ACC112 (cell line): ENCODE data around the gene MPST.

Experiments used
- H2AFZ ChIP-seq: fragments of 200-600 bp; sonication (generic); one replicate; pipeline ENCODE4 v1.6.0; 2017; ENCODE audit warnings: antibody characterized with exemption, low read length; ENCODE audit not compliant: unreplicated experiment
- H3K27ac ChIP-seq: fragments of 200-600 bp; sonication (generic); 2 replicates; pipeline ENCODE4 v1.5.1; 2014; ENCODE audit warnings: low read depth, mild to moderate bottlenecking, antibody characterized with exemption, low read length, moderate library complexity
- H3K27me3 ChIP-seq: fragments of 200-600 bp; sonication (generic); 2 replicates; pipeline ENCODE4 v1.6.1; 2014; ENCODE audit warnings: mild to moderate bottlenecking, antibody characterized with exemption, low read length, moderate library complexity, mixed read lengths; ENCODE audit not compliant: insufficient read depth
- H3K36me3 ChIP-seq: fragments of 200-600 bp; sonication (generic); 2 replicates; pipeline ENCODE4 v1.6.1; 2016; ENCODE audit warnings: mild to moderate bottlenecking, antibody characterized with exemption, low read length, moderate library complexity, mixed read lengths; ENCODE audit not compliant: insufficient read depth
- H3K4me1 ChIP-seq: fragments of 200-600 bp; sonication (generic); one replicate; pipeline ENCODE4 v1.6.1; 2016; ENCODE audit warnings: low read length, mixed read lengths; ENCODE audit not compliant: insufficient read depth, unreplicated experiment, control insufficient read depth
- H3K4me3 ChIP-seq: fragments of 200-600 bp; sonication (generic); 2 replicates; pipeline ENCODE4 v1.5.1; 2014; ENCODE audit warnings: mild to moderate bottlenecking, low read depth, low read length
- H3K79me2 ChIP-seq: fragments of 200-600 bp; sonication (generic); one replicate; pipeline ENCODE4 v1.6.0; 2016; ENCODE audit warnings: low read length; ENCODE audit not compliant: control insufficient read depth, unreplicated experiment, insufficient read depth

MPST gene

GRCh38 chr22:37015587-37015878 is 4.0 kb upstream of the MPST start:
- H3K27ac ChIP-seq = no peak overlapping the region
- H3K36me3 ChIP-seq = no peaks in the 10 kb centered on the region
- H3K4me1 ChIP-seq = no peaks in the 10 kb centered on the region
- H3K79me2 ChIP-seq = peaks cover 6% of the 10 kb centered on the region
- no peak overlapping the region for H3K4me3 ChIP-seq
- H2AFZ ChIP-seq = no peak overlapping the region
- H3K27me3 ChIP-seq = no peaks in the 10 kb centered on the region

DNA sequence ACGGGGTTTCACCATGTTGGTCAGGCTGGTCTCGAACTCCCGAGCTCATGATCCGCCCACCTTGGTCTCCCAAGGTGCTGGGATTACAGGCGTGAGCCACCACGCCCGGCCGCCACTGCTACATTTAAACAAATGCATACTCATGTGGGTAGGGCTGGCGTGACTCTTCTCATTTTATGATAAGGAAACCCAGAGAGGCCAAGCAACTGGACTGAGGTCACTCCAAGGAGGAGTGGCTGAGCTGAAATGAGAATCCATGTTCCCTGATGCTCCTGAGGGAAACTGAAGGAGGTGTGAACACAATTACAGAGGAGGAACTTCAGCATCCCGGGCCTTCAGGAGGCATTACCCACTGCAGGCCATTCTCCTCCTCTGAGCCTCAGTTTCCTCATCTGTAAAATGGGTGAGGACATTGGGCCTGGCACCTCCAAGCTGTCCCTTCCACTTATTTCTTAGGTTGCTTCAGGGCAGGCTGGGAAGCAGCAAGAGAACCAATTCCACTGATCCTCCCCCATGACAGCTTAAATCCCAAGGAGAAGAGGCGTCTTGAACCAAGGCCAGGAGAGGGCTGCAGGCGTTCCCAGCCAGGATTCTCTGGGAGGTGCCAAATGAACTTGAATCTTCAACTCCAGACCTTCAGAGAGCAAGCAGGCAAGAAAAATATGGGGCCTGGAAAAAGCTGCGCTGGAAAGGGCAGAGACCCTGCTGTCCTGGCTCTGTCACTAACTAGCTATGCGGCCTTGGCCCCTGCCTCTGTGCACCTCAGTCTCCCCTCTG is 3.2 kb upstream of the MPST start:
- H3K4me1 ChIP-seq = no peaks in the 10 kb centered on the region
- H3K79me2 ChIP-seq = peaks cover 6% of the 10 kb centered on the region
- H3K36me3 ChIP-seq = no peaks in the 10 kb centered on the region
- H3K4me3 ChIP-seq = no peak overlapping the region
- H3K27me3 ChIP-seq = no peaks in the 10 kb centered on the region
- no peak overlapping the region for H2AFZ ChIP-seq
- no peak overlapping the region for H3K27ac ChIP-seq

- Histone ChIP-seq H2AFZ (no peak overlapping the region), H3K79me2 (peaks cover 6% of the 10 kb centered on the region), H3K36me3 (no peaks in the 10 kb centered on the region), H3K4me1 (no peaks in the 10 kb centered on the region), H3K27me3 (no peaks in the 10 kb centered on the region), H3K27ac (no peak overlapping the region), H3K4me3 (no peak overlapping the region)
These were observed 2.2 kb upstream of the MPST start for GRCh38 chr22:37017356-37017755.

GRCh38 chr22:37018086-37018814 is 1.3 kb upstream of the MPST start:
- Histone ChIP-seq H3K36me3 (no peaks in the 10 kb centered on the region), H3K79me2 (peaks cover 6% of the 10 kb centered on the region), H2AFZ (no peak overlapping the region), H3K4me1 (no peaks in the 10 kb centered on the region), H3K4me3 (peak overlapping the region; percentile 95), H3K27ac (no peak overlapping the region), H3K27me3 (no peaks in the 10 kb centered on the region)

- H2AFZ ChIP-seq = peak overlapping the region; percentile 68
- no peak overlapping the region; the same call in 1 of the 2 replicates for H3K27ac ChIP-seq
- peaks cover 6% of the 10 kb centered on the region for H3K79me2 ChIP-seq
These were observed 680 bp upstream of the MPST start for GRCh38 chr22:37018815-37019308.

DNA sequence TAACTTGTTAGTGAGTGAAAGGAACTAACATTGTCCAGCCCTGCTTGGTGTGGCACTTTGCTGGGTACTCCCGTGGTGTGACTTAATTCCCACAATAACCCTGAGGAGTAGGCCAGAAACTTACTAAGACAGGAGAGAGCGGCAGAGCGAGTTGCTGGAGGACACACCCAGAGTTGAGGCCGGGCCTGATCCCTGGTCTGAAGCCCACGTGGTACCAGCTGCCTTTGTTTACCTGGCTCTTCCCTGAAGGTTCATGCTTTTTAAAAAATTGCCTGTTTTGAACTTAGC is 594 bp downstream of the MPST start:
- peak overlapping the region; percentile 68 for H2AFZ ChIP-seq
- no peak overlapping the region for H3K27ac ChIP-seq
- H3K4me1 ChIP-seq = no peaks in the 10 kb centered on the region
- no peaks in the 10 kb centered on the region for H3K36me3 ChIP-seq
- no peaks in the 10 kb centered on the region for H3K27me3 ChIP-seq
- H3K4me3 ChIP-seq = peak overlapping the region; percentile 95
- H3K79me2 ChIP-seq = peaks cover 6% of the 10 kb centered on the region

More at GRCh38 chr22:37018815-37019308, 680 bp upstream of the MPST start:
- no peaks in the 10 kb centered on the region for H3K36me3 ChIP-seq
- no peaks in the 10 kb centered on the region for H3K27me3 ChIP-seq
- peak overlapping the region; percentile 95 for H3K4me3 ChIP-seq
- H3K4me1 ChIP-seq = no peaks in the 10 kb centered on the region

- peaks cover 6% of the 10 kb centered on the region for H3K79me2 ChIP-seq
- H3K4me3 ChIP-seq = no peak overlapping the region
These were observed 1.5 kb downstream of the MPST start for GRCh38 chr22:37021041-37021440.

GRCh38 chr22:37021710-37022482 is 2.4 kb downstream of the MPST start:
- no peak overlapping the region for H3K27ac ChIP-seq
- H3K27me3 ChIP-seq = no peaks in the 10 kb centered on the region
- H3K36me3 ChIP-seq = no peaks in the 10 kb centered on the region
- H3K4me3 ChIP-seq = no peak overlapping the region
- H3K79me2 ChIP-seq = peaks cover 6% of the 10 kb centered on the region
- H3K4me1 ChIP-seq = no peaks in the 10 kb centered on the region
- H2AFZ ChIP-seq = no peak overlapping the region

More at GRCh38 chr22:37021041-37021440, 1.5 kb downstream of the MPST start:
- Histone ChIP-seq H3K4me1 (no peaks in the 10 kb centered on the region), H3K27me3 (no peaks in the 10 kb centered on the region), H3K36me3 (no peaks in the 10 kb centered on the region), H2AFZ (no peak overlapping the region), H3K27ac (no peak overlapping the region)

- no peaks in the 10 kb centered on the region for H3K4me1 ChIP-seq
- H3K4me3 ChIP-seq = no peak overlapping the region
- H2AFZ ChIP-seq = no peak overlapping the region
- H3K27ac ChIP-seq = no peak overlapping the region
- H3K27me3 ChIP-seq = no peaks in the 10 kb centered on the region
- peaks cover 6% of the 10 kb centered on the region for H3K79me2 ChIP-seq
- no peaks in the 10 kb centered on the region for H3K36me3 ChIP-seq
These were observed 3.2 kb downstream of the MPST start for GRCh38 chr22:37022483-37023337.

DNA sequence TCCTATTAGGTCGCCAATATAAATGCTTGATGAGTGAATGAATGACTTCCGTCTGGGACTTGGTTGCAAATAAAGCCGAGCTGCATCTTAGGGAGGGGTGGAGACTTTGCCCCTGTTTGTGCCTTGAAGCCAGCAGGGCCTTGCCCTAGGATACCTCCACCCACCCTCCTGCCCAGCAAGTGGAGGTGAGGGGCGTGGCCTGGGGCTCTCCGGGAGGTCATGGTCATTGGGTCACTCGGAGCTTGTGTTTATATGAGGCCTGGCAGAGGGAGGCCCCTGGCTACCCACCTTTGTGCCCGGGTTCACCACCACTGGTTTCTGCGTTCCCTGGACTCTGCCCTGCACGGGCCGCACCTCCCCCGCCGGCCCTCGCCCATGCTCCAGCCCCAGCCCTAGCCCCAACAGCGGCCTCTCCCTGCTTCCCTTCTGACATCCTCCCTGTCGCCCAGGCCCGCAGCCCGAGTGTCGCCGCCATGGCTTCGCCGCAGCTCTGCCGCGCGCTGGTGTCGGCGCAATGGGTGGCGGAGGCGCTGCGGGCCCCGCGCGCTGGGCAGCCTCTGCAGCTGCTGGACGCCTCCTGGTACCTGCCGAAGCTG is 4.3 kb downstream of the MPST start:
- H2AFZ ChIP-seq = no peak overlapping the region
- peaks cover 3% of the 10 kb centered on the region for H3K79me2 ChIP-seq
- H3K4me3 ChIP-seq = no peak overlapping the region
- H3K27me3 ChIP-seq = no peaks in the 10 kb centered on the region
- H3K27ac ChIP-seq = no peak overlapping the region
- H3K4me1 ChIP-seq = no peaks in the 10 kb centered on the region
- H3K36me3 ChIP-seq = no peaks in the 10 kb centered on the region
